Measurements from ENCODE around the gene IGSF9.

The IGSF9 gene

DNA sequence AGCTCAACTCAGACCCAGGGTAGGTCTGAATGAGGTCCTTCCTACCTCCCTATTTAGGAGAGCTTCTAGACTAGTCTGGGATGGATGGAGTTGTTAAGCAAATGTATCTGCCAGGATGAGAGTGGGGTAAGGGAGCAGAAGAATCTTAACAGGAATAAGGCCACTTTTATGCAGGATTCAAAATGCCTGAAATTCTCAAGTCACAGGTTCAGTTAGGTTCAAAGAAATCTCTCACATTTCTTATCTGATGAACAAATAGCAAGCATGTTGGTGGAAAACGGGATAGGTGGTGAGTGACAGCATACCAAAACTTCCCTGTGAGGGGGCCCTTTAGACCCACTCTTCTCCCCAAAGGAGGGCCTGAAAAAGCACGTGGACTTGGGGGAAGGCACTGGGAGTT lies 5.6 kb upstream of the IGSF9 start:
- Histone ChIP-seq H3K27ac (ENCODE audit: low read depth, low read length, poor library complexity, severe bottlenecking) (no peak overlapping the region), H3K4me3 (ENCODE audit: low read depth, low read length, poor library complexity, severe bottlenecking) (no peak overlapping the region), H3K79me2 (ENCODE audit: insufficient read depth, low read length) (no peaks in the 10 kb centered on the region), H3F3A (ENCODE audit: insufficient read depth, low read length) (no peaks in the 10 kb centered on the region), H3K9me3 (ENCODE audit: low read length) (no peaks in the 10 kb centered on the region), H2AFZ (ENCODE audit: low read length) (no peak overlapping the region), H3K27me3 (ENCODE audit: insufficient read depth, low read length) (no peaks in the 10 kb centered on the region), H3K9me2 (ENCODE audit: low read depth, low read length) (no peaks in the 10 kb centered on the region), H3K9ac (ENCODE audit: low read length) (no peak overlapping the region), H3K4me1 (ENCODE audit: insufficient read depth, low read length, severe bottlenecking) (no peaks in the 10 kb centered on the region), H4K20me1 (ENCODE audit: insufficient read depth, low read length) (no peaks in the 10 kb centered on the region), H3K36me3 (ENCODE audit: insufficient read depth, low read length) (no peaks in the 10 kb centered on the region), H3K4me2 (ENCODE audit: low read length) (no peak overlapping the region)
- TF ChIP-seq, protein P1, sequence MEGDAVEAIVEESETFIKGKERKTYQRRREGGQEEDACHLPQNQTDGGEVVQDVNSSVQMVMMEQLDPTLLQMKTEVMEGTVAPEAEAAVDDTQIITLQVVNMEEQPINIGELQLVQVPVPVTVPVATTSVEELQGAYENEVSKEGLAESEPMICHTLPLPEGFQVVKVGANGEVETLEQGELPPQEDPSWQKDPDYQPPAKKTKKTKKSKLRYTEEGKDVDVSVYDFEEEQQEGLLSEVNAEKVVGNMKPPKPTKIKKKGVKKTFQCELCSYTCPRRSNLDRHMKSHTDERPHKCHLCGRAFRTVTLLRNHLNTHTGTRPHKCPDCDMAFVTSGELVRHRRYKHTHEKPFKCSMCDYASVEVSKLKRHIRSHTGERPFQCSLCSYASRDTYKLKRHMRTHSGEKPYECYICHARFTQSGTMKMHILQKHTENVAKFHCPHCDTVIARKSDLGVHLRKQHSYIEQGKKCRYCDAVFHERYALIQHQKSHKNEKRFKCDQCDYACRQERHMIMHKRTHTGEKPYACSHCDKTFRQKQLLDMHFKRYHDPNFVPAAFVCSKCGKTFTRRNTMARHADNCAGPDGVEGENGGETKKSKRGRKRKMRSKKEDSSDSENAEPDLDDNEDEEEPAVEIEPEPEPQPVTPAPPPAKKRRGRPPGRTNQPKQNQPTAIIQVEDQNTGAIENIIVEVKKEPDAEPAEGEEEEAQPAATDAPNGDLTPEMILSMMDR (IDR thresholded peaks at IDR 0.05; ENCODE audit: low read length), result no peak
- no peak for TF ChIP-seq EZH2 (IDR thresholded peaks at IDR 0.05; ENCODE audit: borderline replicate concordance, low read length)

GRCh38 chr1:159949981-159950381 lies 4.6 kb upstream of the IGSF9 start:
- H3K9ac ChIP-seq (ENCODE audit: low read length), result no peak overlapping the region
- no peak overlapping the region for H3K4me2 ChIP-seq (ENCODE audit: low read length)
- H3K27me3 ChIP-seq (ENCODE audit: insufficient read depth, low read length), result no peaks in the 10 kb centered on the region
- H3K4me3 ChIP-seq (ENCODE audit: low read depth, low read length, poor library complexity, severe bottlenecking), result no peak overlapping the region
- H3K27ac ChIP-seq (ENCODE audit: low read depth, low read length, poor library complexity, severe bottlenecking), result no peak overlapping the region
- no peaks in the 10 kb centered on the region for H3K79me2 ChIP-seq (ENCODE audit: insufficient read depth, low read length)
- H2AFZ ChIP-seq (ENCODE audit: low read length), result no peak overlapping the region
- TF ChIP-seq, protein P1 (IDR thresholded peaks at IDR 0.05; ENCODE audit: low read length), result no peak
- no peak for TF ChIP-seq EZH2 (IDR thresholded peaks at IDR 0.05; ENCODE audit: borderline replicate concordance, low read length)
- no peaks in the 10 kb centered on the region for H4K20me1 ChIP-seq (ENCODE audit: insufficient read depth, low read length)
- H3K9me2 ChIP-seq (ENCODE audit: low read depth, low read length), result no peaks in the 10 kb centered on the region
- no peaks in the 10 kb centered on the region for H3F3A ChIP-seq (ENCODE audit: insufficient read depth, low read length)
- H3K9me3 ChIP-seq (ENCODE audit: low read length), result no peaks in the 10 kb centered on the region
- no peaks in the 10 kb centered on the region for H3K36me3 ChIP-seq (ENCODE audit: insufficient read depth, low read length)
- no peaks in the 10 kb centered on the region for H3K4me1 ChIP-seq (ENCODE audit: insufficient read depth, low read length, severe bottlenecking)

DNA sequence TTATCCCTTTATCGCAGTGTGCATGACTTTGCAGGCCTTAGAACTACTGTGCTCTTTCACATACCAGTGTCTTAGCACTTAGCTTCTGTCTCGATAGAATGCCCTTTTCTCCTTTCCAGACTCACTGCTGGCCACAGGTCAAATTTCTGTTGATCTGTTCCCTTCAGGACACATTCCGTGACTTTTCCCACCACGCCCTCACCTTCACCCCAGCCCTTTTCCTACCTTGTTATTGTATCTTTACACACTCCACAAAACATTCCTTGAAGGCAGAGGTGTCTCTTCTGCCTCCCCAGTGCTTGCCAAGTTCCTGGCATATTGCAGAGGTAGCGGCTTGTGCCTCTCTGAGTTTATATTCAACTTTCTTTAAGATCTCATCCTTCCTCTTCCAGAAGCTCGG lies 3.7 kb upstream of the IGSF9 start:
- no peak overlapping the region for H3K4me3 ChIP-seq (ENCODE audit: low read depth, low read length, poor library complexity, severe bottlenecking)
- H3F3A ChIP-seq (ENCODE audit: insufficient read depth, low read length), result no peaks in the 10 kb centered on the region
- no peak overlapping the region for H3K4me2 ChIP-seq (ENCODE audit: low read length)
- no peaks in the 10 kb centered on the region for H3K27me3 ChIP-seq (ENCODE audit: insufficient read depth, low read length)
- no peaks in the 10 kb centered on the region for H3K36me3 ChIP-seq (ENCODE audit: insufficient read depth, low read length)
- H3K9me2 ChIP-seq (ENCODE audit: low read depth, low read length), result no peaks in the 10 kb centered on the region
- no peaks in the 10 kb centered on the region for H3K79me2 ChIP-seq (ENCODE audit: insufficient read depth, low read length)
- H3K9ac ChIP-seq (ENCODE audit: low read length), result no peak overlapping the region
- H3K27ac ChIP-seq (ENCODE audit: low read depth, low read length, poor library complexity, severe bottlenecking), result no peak overlapping the region
- H3K9me3 ChIP-seq (ENCODE audit: low read length), result no peaks in the 10 kb centered on the region
- no peaks in the 10 kb centered on the region for H3K4me1 ChIP-seq (ENCODE audit: insufficient read depth, low read length, severe bottlenecking)
- H2AFZ ChIP-seq (ENCODE audit: low read length), result no peak overlapping the region
- H4K20me1 ChIP-seq (ENCODE audit: insufficient read depth, low read length), result no peaks in the 10 kb centered on the region
- TF ChIP-seq, protein P1 (IDR thresholded peaks at IDR 0.05; ENCODE audit: low read length), result no peak
- TF ChIP-seq EZH2 (IDR thresholded peaks at IDR 0.05; ENCODE audit: borderline replicate concordance, low read length), result no peak
